Pancreas (tissue), 10 donors: Measurements from ENCODE around the gene ELAVL2. TPM values are rescaled to one million over a fixed set of nuclear protein-coding genes. Genes with fewer than 3 reads are reported as not detected.

Experiments used
- ATAC-seq, 4 donors: fragments of 200-7000 bp; cut with Tn5 transposase; one replicate each; pipeline versions ENCODE4 v1.8.0 to v1.9.1; 2020; ENCODE audit warnings: mild to moderate bottlenecking in 4 of 4, moderate library complexity in 4 of 4
- DNase-seq, 6 donors: peaks; one replicate each; pipeline ENCODE4 v3.0.0-alpha.2; 2020
- FAIRE-seq: peaks from 2 replicates; lab custom pipeline; 2012; peaks lifted over from hg19 to GRCh38; lab: Jason Lieb, UNC
- H3K27ac ChIP-seq, 4 donors: fragments of 200-600 bp; sonication (generic); 1 replicate in 3 of 4; 2 replicates in 1 of 4; pipeline versions ENCODE4 v1.5.0 to v1.8.0; 2020
- H3K27me3 ChIP-seq, 4 donors: fragments of 200-600 bp; one replicate each; pipeline ENCODE4 v1.8.0; 2021
- H3K36me3 ChIP-seq, 3 donors: fragments of 200-600 bp; sonication (generic) in 1 of 3; one replicate each; pipeline versions ENCODE4 v1.5.0 to v1.8.0; 2020 to 2021
- H3K4me1 ChIP-seq, 3 donors: fragments of 200-600 bp; one replicate each; pipeline ENCODE4 v1.8.0; 2021
- H3K4me3 ChIP-seq, 4 donors: fragments of 200-600 bp; sonication (generic) in 2 of 4; one replicate each; pipeline versions ENCODE4 v1.5.0 to v1.8.0; 2020 to 2021
- H3K9me3 ChIP-seq, 4 donors: fragments of 200-600 bp; one replicate each; pipeline ENCODE4 v1.8.0; 2021
- WGBS, 2 donors: extraction: QIAGEN DNeasy Blood & Tissue Kit; methylation state at CpG; one replicate each; pipeline ENCODE4 v1.1.7; 2013; 5-methylcytosine and 5-hydroxymethylcytosine counted together
- intact Hi-C, 3 donors: fragments of 100-400 bp; cut with DNase I; formaldehyde crosslinking; loops; one replicate each; pipeline versions ENCODE4 v1.11.1 to v1.14.2; 2022
- polyA plus RNA-seq, 2 donors: library from polyadenylated mRNA; stranded (reverse); fragments of 200-250 nt; gene quantifications; one replicate each; pipeline ENCODE4 v1.2.3, GENCODE V29; 2013
- total RNA-seq, 6 donors: library from RNA; stranded (reverse); fragmentation: NEBNext Ultra II Directional in 4 of 6; extraction: Animal tissue kit (Norgen Biotek cat#: 25700) in 4 of 6; gene quantifications; one replicate each; pipeline versions ENCODE4 v1.2.1 to v1.2.4, GENCODE V29; 2021 to 2023
- TF ChIP-seq, protein P1 (sequence below), 4 donors: fragments of 200-600 bp; sonication (generic) in 3 of 4; IDR thresholded peaks; one replicate each; pipeline versions ENCODE4 v1.5.0 to v1.8.0; 2021; ENCODE audit warnings: antibody characterized with exemption in 4 of 4
- donor health status: healthy with polysubstance abuse.
- donor health status: DM: no; HTN: no; CAD: no; lungs with moderate emphysema.
- donor health status: DM: no; HTN: no; CAD: no.
- donor health status: control.
- donor health status: control.
- donor health status: Bipolar disorder and iron deficiency.
- donor health status: DM: yes; HTN: yes; CAD: no.
- donor health status: DM: no; HTN: no; CAD: no.
- donor health status: DM: no; HTN: no; CAD: no.
- donor health status: DM: yes; HTN: yes; CAD: no.

ELAVL2 gene
- total and polyA plus RNA-seq, 8 donors: 0.02 to 0.19 (median 0.12) TPM; not detected in 5

DNA sequence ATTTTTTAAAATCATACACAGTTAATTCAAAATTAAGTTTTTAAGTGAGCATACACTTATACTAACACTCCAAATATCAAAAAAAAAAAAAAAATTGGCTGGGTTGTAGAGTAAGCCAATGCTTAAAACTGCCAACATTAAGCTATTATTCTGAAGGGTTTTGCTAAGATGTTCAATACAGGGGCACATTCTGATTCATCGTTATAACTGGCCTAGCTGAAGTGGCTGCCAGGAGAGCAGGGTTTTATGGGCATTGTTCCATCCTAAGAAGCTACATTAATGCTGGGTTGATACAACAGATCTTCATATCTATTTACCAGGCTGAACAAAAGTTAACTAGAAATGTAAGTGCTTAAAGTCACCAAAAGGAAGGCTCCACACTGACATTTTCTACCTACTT, 13.4 kb downstream of the ELAVL2 start:
- no peak for FAIRE-seq
- no peaks in the 10 kb centered on the region for H3K9me3 ChIP-seq
- intact Hi-C loops: no loop called here
- H3K4me1 ChIP-seq: no peaks in the 10 kb centered on the region
- TF ChIP-seq, protein P1, sequence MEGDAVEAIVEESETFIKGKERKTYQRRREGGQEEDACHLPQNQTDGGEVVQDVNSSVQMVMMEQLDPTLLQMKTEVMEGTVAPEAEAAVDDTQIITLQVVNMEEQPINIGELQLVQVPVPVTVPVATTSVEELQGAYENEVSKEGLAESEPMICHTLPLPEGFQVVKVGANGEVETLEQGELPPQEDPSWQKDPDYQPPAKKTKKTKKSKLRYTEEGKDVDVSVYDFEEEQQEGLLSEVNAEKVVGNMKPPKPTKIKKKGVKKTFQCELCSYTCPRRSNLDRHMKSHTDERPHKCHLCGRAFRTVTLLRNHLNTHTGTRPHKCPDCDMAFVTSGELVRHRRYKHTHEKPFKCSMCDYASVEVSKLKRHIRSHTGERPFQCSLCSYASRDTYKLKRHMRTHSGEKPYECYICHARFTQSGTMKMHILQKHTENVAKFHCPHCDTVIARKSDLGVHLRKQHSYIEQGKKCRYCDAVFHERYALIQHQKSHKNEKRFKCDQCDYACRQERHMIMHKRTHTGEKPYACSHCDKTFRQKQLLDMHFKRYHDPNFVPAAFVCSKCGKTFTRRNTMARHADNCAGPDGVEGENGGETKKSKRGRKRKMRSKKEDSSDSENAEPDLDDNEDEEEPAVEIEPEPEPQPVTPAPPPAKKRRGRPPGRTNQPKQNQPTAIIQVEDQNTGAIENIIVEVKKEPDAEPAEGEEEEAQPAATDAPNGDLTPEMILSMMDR (IDR thresholded peaks at IDR 0.05): no peak
- H3K36me3 ChIP-seq: no peaks in the 10 kb centered on the region
- no peak for ATAC-seq
- H3K27me3 ChIP-seq: peaks cover 0 to 14% (median 3%) of the 10 kb centered on the region in 4 donors
- no peak overlapping the region for H3K27ac ChIP-seq
- no peak overlapping the region for H3K4me3 ChIP-seq
- WGBS, 2 donors: 60 to 70% methylated on average over 1 of the region's 1 CpG
- DNase-seq: no peak

DNA sequence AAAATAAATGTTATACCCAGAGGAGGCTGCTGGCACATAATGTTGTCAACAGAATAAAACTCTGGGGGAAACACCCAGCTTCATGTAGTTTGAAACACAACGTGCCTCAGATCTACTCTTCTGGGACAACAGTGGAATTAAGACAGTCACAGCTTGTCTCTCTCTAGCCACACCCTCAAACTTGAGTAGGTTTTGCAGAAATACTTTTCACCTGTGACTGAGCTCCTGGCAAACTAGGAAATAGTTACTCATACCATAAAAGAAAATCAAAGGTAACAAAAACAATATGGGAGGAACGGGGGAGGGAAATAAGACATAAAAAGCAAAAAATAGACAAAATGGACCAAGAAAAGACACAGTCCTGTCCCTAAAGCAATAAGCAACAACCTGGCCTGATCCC, 14.4 kb downstream of the ELAVL2 start:
- Histone ChIP-seq H3K36me3 (no peaks in the 10 kb centered on the region), H3K9me3 (no peaks in the 10 kb centered on the region), H3K27me3 (peaks cover 0 to 7% (median 0%) of the 10 kb centered on the region in 4 donors), H3K4me3 (no peak overlapping the region), H3K27ac (no peak overlapping the region), H3K4me1 (no peaks in the 10 kb centered on the region)
- ATAC-seq: no peak
- no peak for DNase-seq
- TF ChIP-seq, protein P1 (IDR thresholded peaks at IDR 0.05): no peak
- no peak for FAIRE-seq
- WGBS, 2 donors: 26 to 35% methylated on average over 2 of the region's 2 CpGs
- intact Hi-C loops: no loop called here

DNA sequence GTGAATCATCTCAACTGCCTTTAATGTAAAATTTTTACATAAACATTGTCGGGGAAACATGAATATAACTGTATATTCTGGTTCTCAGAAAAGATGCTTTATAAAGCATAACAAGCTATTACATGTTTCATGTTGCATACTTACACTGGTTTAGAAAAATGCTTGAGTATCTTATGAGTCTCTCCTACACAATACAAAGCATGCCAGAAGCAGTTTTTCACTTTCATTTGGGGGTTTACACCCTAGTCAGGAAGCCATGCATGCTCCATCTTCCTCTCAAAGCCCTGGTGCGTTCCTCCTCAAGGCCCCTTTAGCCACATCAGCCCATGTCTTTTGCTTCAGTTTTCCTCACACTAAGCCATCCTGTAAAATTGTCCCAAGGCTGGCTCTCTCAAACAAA, 22.8 kb downstream of the ELAVL2 start:
- FAIRE-seq (no peak), ATAC-seq (no peak), DNase-seq (no peak)
- no peaks in the 10 kb centered on the region for H3K27me3 ChIP-seq
- no peaks in the 10 kb centered on the region for H3K4me1 ChIP-seq
- no peaks in the 10 kb centered on the region for H3K9me3 ChIP-seq
- 47 to 58% methylated on average over 2 of the region's 2 CpGs for WGBS, 2 donors
- H3K36me3 ChIP-seq: no peaks in the 10 kb centered on the region
- intact Hi-C loops: loop anchor here in 1 of 3 donors (10.0 kb wide), 1 partner anchor 548 kb away; no protein-coding TSS in a partner anchor
- no peak overlapping the region for H3K4me3 ChIP-seq
- no peak overlapping the region for H3K27ac ChIP-seq
- TF ChIP-seq, protein P1 (IDR thresholded peaks at IDR 0.05): no peak

DNA sequence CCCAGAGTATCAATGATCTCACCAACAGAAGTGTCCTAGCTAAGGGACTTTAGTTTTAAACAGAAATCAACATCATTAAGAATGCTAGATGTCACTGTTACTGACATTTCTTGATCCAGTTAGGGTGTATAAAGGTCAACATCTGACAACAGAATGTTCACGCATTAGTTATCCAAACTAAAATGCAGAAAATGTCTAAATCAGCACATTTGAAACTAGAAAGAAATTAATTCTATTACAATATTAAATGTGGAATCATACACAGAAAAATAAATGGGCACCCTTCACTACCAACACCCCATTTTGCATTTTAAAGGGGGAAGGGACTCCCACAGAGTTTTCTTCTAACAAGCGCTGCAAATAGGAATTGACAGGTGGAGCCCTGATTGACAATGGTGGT, 24.5 kb downstream of the ELAVL2 start:
- H3K9me3 ChIP-seq: no peaks in the 10 kb centered on the region
- no peaks in the 10 kb centered on the region for H3K4me1 ChIP-seq
- no peak overlapping the region for H3K27ac ChIP-seq
- ATAC-seq (no peak), FAIRE-seq (no peak), DNase-seq (no peak)
- H3K36me3 ChIP-seq: no peaks in the 10 kb centered on the region
- WGBS, 2 donors: 67 to 68% methylated on average over 2 of the region's 2 CpGs
- no peak overlapping the region for H3K4me3 ChIP-seq
- intact Hi-C loops: loop anchor here in 1 of 3 donors (10.0 kb wide), 1 partner anchor 547 kb away; no protein-coding TSS in a partner anchor
- H3K27me3 ChIP-seq: no peaks in the 10 kb centered on the region
- TF ChIP-seq, protein P1 (IDR thresholded peaks at IDR 0.05): no peak

DNA sequence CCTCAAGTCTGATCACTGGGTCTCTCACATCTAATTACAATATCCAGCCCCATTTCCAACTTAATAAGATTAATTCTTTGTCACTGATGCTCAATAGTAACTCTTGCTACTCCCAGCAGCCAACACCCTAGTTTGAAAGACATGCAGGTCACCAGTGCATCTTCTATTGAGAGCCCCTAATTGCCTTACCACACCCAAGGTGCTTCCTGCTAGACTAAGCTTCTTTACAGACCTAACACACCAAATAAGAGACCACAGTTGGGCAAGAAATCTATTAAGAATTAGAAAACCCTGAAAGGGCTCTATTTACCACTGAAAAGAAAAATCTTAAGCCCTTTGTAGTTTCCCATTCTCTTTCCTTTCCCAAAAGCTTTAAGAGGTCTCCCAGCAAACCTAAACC, 26.5 kb downstream of the ELAVL2 start:
- no peak for FAIRE-seq
- H3K9me3 ChIP-seq: no peaks in the 10 kb centered on the region
- no peak overlapping the region for H3K27ac ChIP-seq
- ATAC-seq: no peak
- H3K4me1 ChIP-seq: no peaks in the 10 kb centered on the region
- intact Hi-C loops: no loop called here
- TF ChIP-seq, protein P1 (IDR thresholded peaks at IDR 0.05): no peak
- no peak for DNase-seq
- no peaks in the 10 kb centered on the region for H3K36me3 ChIP-seq
- H3K27me3 ChIP-seq: no peaks in the 10 kb centered on the region
- H3K4me3 ChIP-seq: no peak overlapping the region
